GM19463 (cell line): ENCODE measurements around the gene C22orf42.
"Not testable (repeated sequence)": the region's sequence is repeated elsewhere in the genome, so short reads cannot be mapped to it uniquely, and the experiment has no call there.

Experiments
- ATAC-seq: cut with Tn5 transposase; IDR thresholded peaks from one replicate; pipeline ENCODE4 v1.9.1; 2021; ENCODE audit warnings: mild to moderate bottlenecking, moderate library complexity; ENCODE audit not compliant: unreplicated experiment

Gene C22orf42, protein sequence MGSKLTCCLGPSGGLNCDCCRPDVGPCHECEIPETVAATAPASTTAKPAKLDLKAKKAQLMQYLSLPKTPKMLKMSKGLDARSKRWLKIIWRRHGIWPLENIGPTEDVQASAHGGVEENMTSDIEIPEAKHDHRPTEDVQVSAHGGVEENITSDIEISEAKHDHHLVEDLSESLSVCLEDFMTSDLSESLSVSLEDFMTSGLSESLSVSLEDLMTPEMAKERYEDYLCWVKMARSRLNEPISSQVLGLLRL

DNA sequence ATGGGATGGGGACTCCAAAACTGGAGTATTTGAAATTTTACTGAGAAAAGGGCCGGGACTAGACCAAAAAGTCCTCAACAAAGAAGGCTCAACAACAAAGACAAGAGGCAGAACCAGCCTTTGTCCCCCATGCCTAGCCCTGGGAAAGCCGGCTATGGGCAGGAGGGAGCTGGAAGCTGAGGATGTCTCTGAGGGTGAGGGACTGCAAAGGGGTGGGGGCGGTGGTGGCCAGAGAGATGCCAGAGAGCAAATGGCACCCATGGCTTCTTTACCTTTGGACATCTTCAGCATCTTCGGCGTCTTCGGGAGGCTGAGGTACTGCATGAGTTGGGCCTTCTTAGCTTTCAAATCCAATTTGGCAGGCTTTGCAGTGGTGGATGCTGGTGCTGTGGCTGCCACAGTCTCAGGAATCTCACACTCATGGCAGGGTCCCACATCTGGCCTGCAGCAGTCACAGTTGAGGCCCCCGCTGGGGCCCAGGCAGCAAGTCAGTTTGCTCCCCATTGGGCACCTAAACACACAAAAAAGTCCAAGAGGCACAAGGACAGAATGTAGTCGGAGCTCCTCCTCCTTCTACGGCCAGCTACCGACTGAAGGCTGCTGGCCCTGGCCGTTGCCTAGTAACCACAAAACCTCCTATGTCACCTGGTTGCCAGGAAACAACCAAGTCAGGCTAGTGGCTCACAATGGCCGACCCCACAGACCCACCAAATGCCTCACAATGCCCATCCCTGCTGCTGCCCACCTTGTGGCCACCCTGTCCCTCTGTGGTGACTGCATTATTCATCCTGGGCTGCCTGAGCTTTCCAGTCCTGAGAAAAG lies at the start of gene C22orf42:
Gene C22orf42 (minus strand): TSS at position 592 of the 822 bp plus-strand sequence. CDS start 88 bp downstream, at position 504.
- no peak for ATAC-seq

DNA sequence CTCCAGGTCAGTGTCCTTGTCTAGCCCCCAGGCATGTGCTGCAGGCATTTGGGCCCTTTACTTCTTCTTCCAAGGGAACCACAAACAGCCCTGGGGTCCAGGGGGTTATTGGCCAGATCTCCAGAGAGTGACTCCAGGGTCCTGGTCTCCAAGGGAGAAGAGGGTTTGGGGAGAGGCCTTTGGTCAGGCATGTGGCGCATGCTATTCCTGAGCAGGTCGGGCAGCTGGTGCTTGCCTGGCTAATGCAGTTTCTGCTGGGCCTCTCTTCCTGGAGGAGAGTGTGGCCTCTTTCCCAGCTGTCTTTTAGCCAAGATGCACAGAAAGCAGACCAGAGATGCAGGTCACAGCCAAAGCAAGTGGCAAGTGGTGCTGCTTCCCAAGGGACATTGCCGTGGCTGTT lies 49.6 kb upstream of the C22orf42 start:
- no peak for ATAC-seq

DNA sequence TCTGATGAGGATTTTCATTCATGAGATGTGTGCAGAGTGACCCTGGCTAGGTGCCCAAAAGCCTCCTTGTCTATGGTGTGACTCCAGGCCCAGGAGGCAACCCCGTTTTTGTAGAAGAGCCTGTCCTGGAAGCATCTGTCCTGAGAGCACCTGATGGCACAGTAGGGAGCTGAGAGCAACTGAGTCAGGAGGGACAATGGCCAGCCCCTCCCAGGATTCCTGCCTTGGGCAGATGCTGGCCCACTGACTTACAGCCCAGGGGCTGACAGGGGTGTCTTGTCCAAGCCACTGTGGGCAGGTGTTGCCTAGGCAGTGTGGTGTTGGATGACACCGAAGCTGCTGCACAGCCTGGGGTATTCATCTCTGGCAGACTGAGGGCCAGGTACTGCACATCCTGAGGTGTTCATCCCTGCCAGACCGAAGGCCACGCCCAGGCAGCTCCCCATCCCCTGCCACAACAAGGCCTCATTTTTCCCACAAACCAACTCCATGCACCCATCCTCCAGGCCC lies 48.9 kb upstream of the C22orf42 start:
- no peak for ATAC-seq

DNA sequence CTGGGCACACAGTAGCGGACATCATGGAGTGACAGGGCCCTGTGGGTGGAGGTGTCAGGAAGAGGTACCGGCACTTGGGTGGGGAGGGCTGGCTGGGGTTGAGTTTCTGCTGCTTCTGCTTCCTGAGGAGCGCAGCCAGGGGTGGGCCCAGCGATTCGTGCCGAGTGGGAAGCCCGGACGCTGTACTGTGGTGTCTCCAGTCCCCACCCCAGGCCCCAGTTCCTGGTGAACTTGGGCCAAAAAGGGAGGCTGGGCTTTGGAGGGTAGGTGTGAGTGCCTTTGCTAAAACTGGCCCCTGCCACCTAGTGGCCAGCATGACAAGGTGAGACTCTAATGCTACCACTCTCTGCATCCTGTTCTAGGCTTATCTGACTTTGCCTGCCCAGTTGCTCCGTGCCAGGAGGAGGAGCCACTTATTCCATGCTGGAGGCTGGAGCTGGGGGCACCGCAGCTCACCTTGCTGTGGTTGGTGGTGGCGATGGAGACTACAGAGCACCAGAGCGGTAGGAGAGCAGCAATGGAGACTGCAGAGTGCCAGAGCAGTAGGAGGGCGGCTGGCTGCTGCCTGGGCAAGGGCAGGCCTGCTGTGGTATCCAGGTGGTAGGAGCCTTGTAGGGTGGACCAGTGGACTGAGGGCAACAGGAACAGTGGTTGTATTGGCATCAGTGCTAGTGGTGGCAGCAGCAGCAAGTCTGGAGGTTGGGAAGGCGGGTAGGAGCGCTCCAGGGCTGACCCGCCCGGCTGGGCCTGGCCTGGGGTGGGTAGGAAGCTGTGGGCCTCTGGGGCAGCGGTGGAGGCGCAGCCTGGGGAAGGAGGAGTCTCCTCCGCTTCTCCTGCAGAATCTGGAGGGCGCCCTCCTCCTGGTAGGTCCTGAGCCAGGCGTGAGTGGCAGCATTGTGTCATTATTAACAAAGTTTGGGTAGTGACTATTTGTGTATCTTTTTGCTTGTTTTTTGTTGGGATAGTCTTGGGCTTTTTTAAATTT lies 48.0 kb upstream of the C22orf42 start:
- ATAC-seq: no peak

DNA sequence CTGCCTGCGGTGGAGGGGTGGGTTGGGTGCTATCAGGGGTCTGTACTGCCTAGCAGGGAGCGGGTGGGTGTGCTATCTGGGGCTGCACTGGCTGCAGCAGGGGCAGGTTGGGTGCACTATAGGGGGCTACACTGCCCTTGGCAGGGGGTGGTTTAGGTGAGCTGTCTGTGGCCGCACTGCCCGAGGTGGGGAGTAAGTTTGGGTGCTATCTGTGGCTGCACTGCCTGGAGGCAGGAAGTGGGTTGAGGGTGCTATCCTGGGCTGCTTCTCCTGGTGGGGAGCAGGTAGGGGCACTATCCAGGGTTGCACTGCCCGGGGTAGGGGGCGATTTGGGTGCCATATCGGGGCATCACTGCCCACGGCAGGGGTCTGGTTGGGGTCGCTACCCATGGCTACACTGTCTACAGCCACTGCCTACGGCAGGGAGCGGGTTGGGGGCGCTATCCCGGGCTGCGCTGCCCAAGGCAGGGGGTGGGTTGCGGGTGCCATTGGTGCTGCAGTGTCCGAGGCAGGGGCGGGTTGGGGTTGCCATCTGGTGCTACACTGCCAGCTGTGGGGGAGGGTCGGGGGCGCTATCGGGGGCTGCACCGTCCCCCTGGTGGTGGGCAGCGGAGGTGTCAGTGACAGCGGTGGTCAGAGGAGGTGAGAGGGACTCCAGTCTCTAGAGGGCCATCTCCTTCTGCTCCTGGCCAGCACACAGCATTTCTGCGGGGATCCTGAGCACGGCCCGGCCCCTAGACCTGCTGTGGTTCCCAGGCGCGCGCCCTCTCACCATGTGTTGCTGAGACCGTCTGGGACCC lies 47.1 kb upstream of the C22orf42 start:
- ATAC-seq: no peak

DNA sequence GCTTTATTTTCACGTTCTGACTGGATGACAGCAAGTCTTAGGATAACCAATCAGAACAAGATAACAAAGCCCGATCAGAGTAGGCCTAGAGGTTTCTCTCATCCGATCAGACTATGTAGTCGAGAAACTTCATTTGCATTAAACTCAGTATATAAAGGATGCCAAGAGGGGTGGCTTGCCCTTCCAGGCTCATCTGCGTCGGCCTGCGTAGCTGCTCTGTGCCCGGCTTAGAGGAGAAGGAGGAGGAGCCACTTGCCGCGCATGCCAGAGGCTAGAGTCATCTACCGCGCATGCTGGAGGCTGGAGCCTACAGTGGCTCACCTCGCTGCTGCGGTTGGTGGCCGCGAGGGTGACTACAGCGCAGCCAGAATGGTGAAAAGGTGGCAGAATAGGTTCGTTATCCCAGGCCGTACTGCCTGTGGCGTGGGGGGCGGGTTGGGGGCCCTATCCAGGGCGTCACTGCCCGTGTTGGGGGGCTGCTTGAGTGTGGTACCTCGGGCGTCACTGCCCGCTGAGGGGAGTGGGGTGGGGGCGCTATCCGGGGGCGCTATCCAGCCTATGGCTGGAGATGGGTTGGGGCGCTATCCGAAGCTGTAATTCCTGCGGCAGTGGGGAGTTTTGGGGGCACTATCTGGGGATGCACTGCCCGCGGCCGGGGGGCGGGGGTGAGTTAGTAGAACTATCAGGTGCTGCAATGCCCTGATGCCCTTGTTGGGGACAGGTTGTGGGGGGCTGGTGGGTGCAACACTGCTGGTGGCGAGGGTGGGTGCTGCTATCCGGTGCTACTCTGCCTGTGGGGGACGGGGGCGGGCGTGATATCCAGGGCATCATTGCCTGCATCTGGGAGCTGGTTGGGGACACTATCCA lies 46.0 kb upstream of the C22orf42 start, which contains the start of gene RFPL2:
Gene RFPL2 (minus strand): TSS at position 218 of the 867 bp plus-strand sequence. CDS start 2,622 bp downstream, outside the sequence.
- no peak for ATAC-seq

DNA sequence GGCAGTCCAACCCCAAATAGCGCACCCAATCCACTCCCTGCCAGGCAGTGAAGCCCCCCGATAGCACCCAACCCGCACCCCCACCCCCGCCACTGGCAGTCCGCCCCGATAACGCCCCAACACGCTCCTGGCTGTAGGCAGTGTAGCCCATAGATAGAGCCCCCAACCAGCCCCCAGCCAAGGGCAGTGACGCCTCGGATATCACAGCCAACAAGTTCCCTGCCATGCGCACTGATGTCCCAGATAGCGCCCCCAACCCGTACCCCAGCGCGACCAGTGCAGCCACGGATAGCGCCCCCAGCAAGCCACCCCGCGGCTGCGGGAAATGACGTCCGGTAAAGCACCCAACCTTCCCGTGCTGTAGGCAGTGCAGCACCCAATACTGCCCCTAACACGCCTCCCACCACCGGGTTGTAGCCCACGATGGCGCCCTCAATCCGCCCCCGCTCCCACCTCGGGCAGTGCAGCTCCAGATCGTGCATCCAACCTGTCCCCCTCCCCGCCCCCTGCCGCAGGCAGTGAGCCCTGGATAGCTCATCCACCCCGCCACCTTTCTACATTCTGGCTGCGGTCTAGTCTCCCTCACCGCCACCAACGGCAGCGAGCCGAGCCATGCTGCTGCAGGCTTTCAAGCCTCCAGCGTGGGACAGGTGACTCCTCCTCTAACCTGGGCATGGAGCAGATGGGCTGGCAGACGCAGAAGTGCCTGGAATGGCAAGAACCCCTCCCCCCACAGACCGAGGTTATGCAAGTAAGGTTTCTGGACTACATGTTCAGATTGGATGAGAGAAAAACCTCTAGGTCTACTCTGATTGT lies 45.1 kb upstream of the C22orf42 start:
- ATAC-seq: no peak

DNA sequence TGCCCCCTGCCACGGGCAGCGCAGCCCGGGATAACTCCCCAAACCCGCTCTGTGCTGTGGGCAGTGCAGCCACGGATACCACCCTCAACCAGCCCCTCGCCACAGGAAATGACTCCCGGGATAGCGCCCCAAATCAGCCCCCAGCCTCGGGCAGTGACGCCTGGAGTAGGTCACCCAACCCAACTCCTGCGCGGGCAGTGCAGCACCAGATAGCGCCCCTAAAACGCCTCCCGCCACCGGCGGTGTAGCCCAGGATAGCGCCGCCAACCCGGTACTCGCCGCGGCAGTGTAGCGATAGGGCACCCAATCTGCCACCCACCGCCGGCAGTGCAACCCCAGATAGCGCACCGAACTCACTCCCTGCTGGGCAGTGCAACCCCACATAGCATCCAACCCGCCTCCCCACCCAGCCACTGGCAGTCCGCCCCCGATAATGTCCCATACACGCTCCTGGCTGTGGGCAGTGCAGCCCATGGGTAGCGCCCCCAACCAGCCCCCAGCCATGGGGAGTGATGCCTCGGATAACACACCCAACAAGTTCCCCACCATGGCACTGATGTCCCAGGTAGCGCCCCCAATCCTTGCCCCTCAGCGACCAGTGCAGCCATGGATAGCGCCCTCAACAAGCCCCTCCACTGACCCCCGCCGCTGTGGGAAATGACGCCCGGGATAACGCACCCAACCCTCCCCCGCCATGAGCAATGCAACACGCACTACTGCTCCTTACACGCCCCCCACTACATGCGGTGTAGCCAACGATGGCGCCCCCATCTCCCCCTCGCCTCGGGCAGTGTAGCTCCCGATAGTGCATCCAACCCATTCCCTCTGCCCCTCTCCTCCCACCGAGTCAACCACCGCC lies 44.3 kb upstream of the C22orf42 start:
- no peak for ATAC-seq

DNA sequence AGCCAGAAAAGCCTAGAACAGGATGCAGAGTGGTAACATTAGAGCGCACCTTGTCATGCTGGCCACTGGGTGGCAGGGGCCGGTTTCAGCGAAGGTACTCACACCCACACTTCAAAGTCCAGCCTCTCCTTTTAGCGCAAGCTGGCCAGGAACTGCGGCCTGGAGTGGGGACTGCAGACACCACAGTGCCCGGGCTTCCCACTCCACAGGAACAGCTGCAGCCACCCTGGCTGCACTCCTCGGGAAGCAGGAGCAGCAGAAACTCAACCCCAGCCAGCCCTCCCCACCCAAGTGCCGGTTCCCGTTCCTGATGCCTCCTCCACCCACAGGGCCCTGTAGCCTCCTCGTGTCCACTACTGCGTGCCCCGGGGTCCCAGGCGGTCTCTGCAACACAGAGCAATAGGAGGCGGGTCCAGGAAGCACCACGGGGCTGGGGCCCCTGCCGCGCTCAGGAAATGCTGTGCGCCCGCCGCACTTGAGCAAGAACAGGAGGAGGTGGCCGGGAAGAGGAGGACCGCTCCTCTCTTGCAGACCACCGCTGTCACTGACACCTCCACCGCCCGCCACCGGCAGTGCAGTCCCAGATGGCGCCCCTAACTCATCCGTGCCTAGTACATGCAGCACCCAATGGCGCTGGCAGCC lies 43.6 kb upstream of the C22orf42 start:
- no peak for ATAC-seq

DNA sequence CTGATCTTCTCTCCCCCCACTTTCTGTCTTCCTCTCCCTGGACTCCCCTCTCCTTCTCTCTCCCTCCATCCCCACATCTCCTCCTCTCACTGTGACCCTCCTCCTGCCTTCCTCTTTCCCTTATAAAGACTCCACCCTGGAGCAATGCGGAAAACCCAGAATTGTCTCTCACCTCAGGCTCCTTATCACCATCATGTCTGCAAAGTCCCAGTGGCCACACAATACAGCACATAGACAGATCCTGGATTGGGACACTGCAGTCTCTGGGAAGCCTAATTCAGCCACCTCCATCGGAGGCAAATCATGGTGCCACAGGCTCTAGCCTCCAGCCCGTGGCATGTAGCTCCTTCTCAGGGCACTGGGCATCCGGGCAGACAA lies 43.0 kb upstream of the C22orf42 start:
- no peak for ATAC-seq

DNA sequence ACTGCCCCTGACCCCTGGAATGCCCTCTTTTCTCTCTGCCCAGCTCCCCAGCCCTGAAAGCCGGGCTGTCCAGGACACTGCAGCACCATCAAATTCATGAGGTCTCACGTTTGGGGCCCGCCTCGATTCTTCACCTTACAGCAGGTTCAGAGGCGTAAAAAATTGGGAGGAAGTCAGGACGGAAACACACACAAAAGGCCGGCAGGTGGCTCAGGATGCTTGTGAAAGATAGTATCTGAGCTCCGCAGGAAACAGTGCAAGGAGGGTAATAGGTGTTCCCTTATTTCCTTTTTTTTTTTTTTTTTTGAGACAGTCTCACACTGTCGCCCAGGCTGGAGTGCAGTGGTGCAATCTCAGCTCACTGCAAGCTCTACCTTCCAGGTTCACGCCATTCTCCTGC lies 41.6 kb upstream of the C22orf42 start:
- ATAC-seq: no peak

DNA sequence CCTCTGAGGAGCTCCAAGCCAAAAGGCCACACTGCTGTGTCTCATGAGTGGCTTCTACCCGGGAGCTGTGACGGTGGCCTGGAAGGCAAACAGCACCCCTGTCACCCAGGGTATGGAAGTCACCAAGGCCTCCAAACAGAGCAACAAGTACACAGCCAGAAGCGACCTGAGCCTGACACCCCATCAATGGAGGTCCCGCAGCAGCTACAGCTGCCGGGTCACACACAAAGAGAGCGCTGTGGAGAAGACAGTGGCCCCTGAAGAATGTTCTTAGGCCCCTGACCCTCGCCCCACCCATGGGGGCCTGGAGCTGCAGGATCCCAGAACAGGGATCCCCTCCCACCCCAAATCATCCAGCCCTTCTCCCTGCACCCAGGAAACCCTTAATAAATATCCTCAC lies 40.9 kb upstream of the C22orf42 start:
- ATAC-seq: no peak

DNA sequence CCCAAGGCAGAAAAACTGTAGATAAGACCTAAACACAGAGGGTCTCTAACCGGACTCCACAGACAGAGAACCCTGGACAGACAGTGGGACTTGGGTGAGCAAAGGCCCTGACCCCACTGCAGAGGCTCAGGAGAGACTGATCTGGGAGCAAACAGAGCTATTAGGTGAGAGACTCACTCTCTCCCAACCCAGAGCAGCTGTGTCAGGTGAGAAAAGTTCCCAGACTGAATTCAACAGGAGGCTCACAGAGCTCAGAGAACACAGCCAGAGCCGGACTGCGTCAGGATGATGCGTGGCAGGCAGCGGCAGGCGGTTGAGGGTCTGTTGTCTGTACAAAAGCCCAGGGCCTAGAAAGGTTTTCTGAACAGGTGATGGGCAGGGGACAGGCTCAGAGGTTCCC lies 40.2 kb upstream of the C22orf42 start:
- ATAC-seq: no peak

DNA sequence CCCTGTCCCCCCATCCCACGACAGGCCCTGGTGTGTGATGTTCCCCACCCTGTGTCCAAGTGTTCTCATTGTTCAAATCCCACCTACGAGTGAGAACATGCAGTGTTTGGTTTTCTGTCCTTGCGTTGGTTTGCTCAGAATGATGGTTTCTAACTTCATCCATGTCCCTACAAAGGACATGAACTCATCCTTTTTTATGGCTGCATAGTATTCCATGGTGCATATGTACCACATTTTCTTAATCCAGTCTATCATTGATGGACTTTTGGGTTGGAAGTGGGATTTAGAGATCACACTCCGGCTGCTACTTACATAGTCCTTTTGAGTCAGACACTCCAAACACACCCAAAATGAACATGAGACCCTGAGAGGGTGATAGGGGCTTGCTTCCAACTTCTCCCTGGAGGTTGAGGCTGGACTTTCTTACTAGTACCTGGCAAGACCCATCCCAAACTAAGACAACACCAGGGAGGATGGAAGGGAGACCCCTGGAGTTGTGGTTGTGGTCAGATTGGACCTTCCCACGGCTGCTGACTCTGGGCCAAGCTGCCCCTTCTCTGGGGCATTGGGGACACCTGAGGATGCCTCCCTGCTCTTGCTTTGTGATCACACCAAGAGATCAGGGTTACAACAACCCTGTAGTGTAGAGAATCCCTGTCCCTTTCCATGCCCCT lies 38.6 kb upstream of the C22orf42 start:
- ATAC-seq: not testable (repeated sequence)

DNA sequence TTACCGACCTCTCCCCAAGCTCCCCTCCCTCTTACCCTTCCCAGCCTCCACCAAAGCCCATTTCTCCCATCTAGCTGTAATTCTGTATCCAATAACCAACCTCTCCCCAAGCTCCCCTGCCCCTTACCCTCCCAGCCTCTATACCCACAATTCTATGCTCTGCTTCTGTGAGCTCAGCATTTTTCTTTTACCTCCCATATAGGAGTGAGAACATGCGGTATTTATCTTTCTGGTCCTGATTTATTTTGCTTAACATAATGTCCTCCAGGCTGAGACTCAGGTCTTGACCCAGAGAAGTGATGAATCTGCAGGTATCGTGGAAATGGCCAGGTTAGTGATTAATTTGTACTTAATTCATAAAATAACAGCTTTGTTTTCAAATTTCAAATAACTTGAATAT lies 36.8 kb upstream of the C22orf42 start:
- ATAC-seq: not testable (repeated sequence)

DNA sequence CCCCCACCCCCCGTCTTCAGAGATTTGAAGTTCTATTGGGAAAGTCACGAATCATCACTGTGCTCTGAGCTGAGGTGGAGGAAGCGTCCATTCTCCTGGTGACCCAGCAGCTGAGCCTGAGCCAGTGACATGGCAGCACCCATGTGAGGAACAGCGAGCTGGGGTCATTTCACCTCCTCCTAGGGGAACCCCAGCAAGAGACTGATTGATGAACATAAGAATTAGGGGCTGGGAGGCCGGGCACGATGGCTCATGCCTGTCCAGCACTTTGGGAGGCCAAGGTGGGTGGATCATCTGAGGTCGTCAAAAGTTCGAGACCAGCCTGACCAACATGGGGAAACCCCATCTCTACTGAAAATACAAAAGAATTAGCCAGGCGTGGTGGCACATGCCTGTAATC lies 34.2 kb upstream of the C22orf42 start:
- not testable (repeated sequence) for ATAC-seq
